Upper lobe of left lung (tissue), 6 donors: ENCODE data around the gene PSPN. TPM values are rescaled to one million over a fixed set of nuclear protein-coding genes. Genes with fewer than 3 reads are reported as not detected.

Experiments used
- ATAC-seq, 2 donors: fragments of 200-7000 bp; cut with Tn5 transposase; one replicate each; pipeline ENCODE4 v1.9.1; 2022; ENCODE audit warnings: mild to moderate bottlenecking in 2 of 2, moderate library complexity in 2 of 2; ENCODE audit not compliant: low FRiP score in 2 of 2
- DNase-seq, 2 donors: peaks; one replicate each; pipeline ENCODE4 v3.0.0-alpha.2; 2019 to 2020
- H3K27ac ChIP-seq, 4 donors: fragments of 200-600 bp; sonication (generic); one replicate each; pipeline ENCODE4 v1.5.1; 2016 to 2019
- H3K27me3 ChIP-seq, 4 donors: fragments of 200-600 bp; sonication (generic); one replicate each; pipeline ENCODE4 v1.5.1; 2017 to 2019
- H3K36me3 ChIP-seq, 4 donors: fragments of 200-600 bp; sonication (generic); one replicate each; pipeline ENCODE4 v1.5.1; 2016 to 2019
- H3K4me1 ChIP-seq, 4 donors: fragments of 200-600 bp; sonication (generic); one replicate each; pipeline ENCODE4 v1.5.1; 2018 to 2019
- H3K4me3 ChIP-seq, 4 donors: fragments of 200-600 bp; sonication (generic); one replicate each; pipeline ENCODE4 v1.5.1; 2017 to 2019; ENCODE audit warnings: mild to moderate bottlenecking in 2 of 4, moderate library complexity in 1 of 4
- H3K9me3 ChIP-seq, 4 donors: fragments of 200-600 bp; sonication (generic); one replicate each; pipeline ENCODE4 v1.5.1; 2018 to 2019
- EP300 ChIP-seq, 4 donors: sonication (generic); formaldehyde crosslinking; IDR thresholded peaks; one replicate each; pipeline ENCODE4 v1.5.1; 2017; ENCODE audit warnings: antibody characterized with exemption in 4 of 4, control low read depth in 2 of 4
- POLR2A ChIP-seq, 4 donors: fragments of 450-650 bp; IDR thresholded peaks; one replicate each; pipeline ENCODE4 v1.5.1; 2016 to 2017; ENCODE audit warnings: antibody characterized with exemption in 4 of 4, mild to moderate bottlenecking in 2 of 4
- POLR2AphosphoS5 ChIP-seq, 2 donors: sonication (generic); formaldehyde crosslinking; IDR thresholded peaks; one replicate each; pipeline ENCODE4 v1.5.1; 2017; ENCODE audit warnings: antibody characterized with exemption in 2 of 2
- WGBS, 2 donors: methylation state at CpG; one replicate each; pipeline ENCODE4 v1.1.5; 2017 to 2018; 5-methylcytosine and 5-hydroxymethylcytosine counted together
- total RNA-seq, 6 donors: library from RNA; depleted of rRNA in 4 of 6; stranded (reverse); fragments of >200 nt in 4 of 6; gene quantifications; one replicate each; pipeline versions ENCODE4 v1.1.0 to v1.2.1, GENCODE V29; 2016 to 2021
- TF ChIP-seq, protein P1 (sequence below), 6 experiments: fragments of 450-650 bp in 4 of 6; fragments of 200-600 bp in 2 of 6; sonication (generic) in 2 of 6; IDR thresholded peaks; one replicate each; pipeline ENCODE4 v1.5.1; 2016 to 2019; ENCODE audit warnings: antibody characterized with exemption in 6 of 6
- donor health status: DM: no; HTN: no; CAD: no; lungs with moderate emphysema.
- donor health status: DM: no; HTN: yes; CAD: no; lungs with severe emphysema.

Gene PSPN
- total RNA-seq, 6 donors from 2014 or later = 1.00 to 2.6 (median 1.5) TPM

DNA sequence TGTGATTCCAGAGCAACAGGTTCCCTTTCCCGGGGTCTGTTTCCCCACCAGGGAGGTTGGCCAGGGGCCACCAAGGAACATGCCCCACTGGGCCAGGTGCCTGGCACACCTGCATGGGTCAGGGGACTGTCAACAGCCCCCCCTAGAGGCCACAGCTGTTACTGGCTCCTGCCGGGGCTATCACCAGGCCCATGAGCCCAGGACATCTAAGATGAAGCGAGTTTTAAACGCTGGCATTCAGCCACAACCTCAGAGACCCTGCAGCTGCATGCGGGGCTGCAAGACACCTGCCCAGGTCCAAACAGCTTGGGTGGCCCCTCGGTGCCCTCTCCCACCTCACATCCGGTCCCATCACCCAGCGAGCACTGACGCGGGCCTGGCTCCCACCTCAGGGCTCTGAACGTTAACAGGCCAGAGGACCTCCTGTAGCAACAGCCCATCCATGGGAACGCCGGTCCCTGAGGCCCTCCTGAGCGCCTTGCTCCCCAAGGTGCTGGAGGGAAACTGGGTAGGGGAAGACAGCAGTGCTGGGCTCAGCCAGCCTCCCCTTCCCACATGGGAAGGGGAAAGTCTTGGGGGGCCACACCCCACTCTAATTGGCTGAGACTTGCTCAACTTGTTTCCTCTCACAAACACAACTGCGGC, 36.8 kb upstream of the PSPN start:
- no peak for TF ChIP-seq POLR2AphosphoS5 (IDR thresholded peaks at IDR 0.05)
- TF ChIP-seq POLR2A (IDR thresholded peaks at IDR 0.05) = no peak
- TF ChIP-seq, protein P1, sequence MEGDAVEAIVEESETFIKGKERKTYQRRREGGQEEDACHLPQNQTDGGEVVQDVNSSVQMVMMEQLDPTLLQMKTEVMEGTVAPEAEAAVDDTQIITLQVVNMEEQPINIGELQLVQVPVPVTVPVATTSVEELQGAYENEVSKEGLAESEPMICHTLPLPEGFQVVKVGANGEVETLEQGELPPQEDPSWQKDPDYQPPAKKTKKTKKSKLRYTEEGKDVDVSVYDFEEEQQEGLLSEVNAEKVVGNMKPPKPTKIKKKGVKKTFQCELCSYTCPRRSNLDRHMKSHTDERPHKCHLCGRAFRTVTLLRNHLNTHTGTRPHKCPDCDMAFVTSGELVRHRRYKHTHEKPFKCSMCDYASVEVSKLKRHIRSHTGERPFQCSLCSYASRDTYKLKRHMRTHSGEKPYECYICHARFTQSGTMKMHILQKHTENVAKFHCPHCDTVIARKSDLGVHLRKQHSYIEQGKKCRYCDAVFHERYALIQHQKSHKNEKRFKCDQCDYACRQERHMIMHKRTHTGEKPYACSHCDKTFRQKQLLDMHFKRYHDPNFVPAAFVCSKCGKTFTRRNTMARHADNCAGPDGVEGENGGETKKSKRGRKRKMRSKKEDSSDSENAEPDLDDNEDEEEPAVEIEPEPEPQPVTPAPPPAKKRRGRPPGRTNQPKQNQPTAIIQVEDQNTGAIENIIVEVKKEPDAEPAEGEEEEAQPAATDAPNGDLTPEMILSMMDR (IDR thresholded peaks at IDR 0.05) = peak in 5 of 6 experiments; percentile 25 to 58 (median 42)
- no peak for TF ChIP-seq EP300 (IDR thresholded peaks at IDR 0.05)
- peak; percentile 49 to 59 for ATAC-seq
- peaks cover 0 to 10% (median 4%) of the 10 kb centered on the region in 4 donors for H3K4me1 ChIP-seq
- 52 to 57% methylated on average over 6 to 15 of the region's 15 CpGs for WGBS, 2 donors
- no peaks in the 10 kb centered on the region for H3K27me3 ChIP-seq
- peak in 1 of 2 donors; percentile 35 for DNase-seq
- H3K36me3 ChIP-seq = peaks cover 32 to 42% (median 37%) of the 10 kb centered on the region in 4 donors
- H3K27ac ChIP-seq = peak overlapping the region in 1 of 4 donors; percentile 55
- no peak overlapping the region for H3K4me3 ChIP-seq
- H3K9me3 ChIP-seq = no peaks in the 10 kb centered on the region

DNA sequence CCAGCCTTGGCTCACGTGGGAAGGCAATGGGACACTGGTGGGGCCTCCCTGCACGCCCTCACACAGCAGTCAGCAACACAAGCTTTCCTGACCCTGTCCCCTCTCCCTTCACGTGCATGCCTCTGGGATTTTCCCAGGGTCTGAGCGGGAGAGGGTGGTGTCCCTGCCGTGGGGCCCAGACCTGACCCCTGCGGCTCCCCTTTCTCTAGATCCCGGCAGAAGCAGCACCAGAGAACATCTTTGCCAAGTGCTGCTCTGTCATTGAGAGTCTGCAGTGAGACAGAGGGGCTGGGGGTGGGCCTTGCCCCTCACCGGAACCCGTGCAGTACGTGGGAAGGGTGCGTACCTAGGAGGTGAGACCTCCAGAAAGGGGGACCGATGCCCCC, 36.3 kb upstream of the PSPN start:
- DNase-seq = no peak
- TF ChIP-seq POLR2A (IDR thresholded peaks at IDR 0.05) (no peak), POLR2AphosphoS5 (IDR thresholded peaks at IDR 0.05) (no peak), EP300 (IDR thresholded peaks at IDR 0.05) (no peak)
- TF ChIP-seq, protein P1 (IDR thresholded peaks at IDR 0.05) = no peak

DNA sequence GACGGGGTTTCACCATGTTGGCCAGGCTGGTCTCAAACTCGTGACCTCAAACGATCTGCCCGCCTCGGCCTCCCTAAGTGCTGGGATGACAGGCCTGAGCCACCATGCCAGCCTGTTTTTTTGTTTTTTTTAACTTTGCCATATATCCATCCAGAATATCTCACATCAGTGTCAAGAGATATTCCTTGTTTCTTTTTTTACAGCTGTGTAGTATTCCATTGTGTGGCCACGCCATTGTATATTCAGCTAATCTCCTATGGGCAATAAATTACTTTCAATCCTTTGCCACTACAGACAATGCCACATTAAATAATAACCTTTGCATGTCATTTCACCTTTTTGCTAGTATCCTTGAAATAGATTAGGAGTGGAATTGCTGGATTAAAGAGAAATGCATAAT, 33.6 kb upstream of the PSPN start:
- Histone ChIP-seq H3K36me3 (peaks cover 1 to 10% (median 4%) of the 10 kb centered on the region in 4 donors), H3K27me3 (no peaks in the 10 kb centered on the region), H3K9me3 (no peaks in the 10 kb centered on the region), H3K4me3 (no peak overlapping the region), H3K27ac (no peak overlapping the region), H3K4me1 (peaks cover 0 to 10% (median 4%) of the 10 kb centered on the region in 4 donors)
- TF ChIP-seq EP300 (IDR thresholded peaks at IDR 0.05) (no peak), POLR2A (IDR thresholded peaks at IDR 0.05) (no peak), POLR2AphosphoS5 (IDR thresholded peaks at IDR 0.05) (no peak)
- TF ChIP-seq, protein P1 (IDR thresholded peaks at IDR 0.05) = no peak
- WGBS, 2 donors = 93 to 98% methylated on average over 6 of the region's 6 CpGs
- ATAC-seq = no peak
- no peak for DNase-seq

More for the DNA sequence above, 36.3 kb upstream of the PSPN start:
- 81 to 87% methylated on average over 7 to 12 of the region's 12 CpGs for WGBS, 2 donors
- Histone ChIP-seq H3K4me1 (peaks cover 0 to 10% (median 4%) of the 10 kb centered on the region in 4 donors), H3K36me3 (peaks cover 27 to 37% (median 32%) of the 10 kb centered on the region in 4 donors), H3K4me3 (no peak overlapping the region), H3K27ac (no peak overlapping the region), H3K9me3 (no peaks in the 10 kb centered on the region), H3K27me3 (no peaks in the 10 kb centered on the region)
- peak in 1 of 2 donors; percentile 32 for ATAC-seq

DNA sequence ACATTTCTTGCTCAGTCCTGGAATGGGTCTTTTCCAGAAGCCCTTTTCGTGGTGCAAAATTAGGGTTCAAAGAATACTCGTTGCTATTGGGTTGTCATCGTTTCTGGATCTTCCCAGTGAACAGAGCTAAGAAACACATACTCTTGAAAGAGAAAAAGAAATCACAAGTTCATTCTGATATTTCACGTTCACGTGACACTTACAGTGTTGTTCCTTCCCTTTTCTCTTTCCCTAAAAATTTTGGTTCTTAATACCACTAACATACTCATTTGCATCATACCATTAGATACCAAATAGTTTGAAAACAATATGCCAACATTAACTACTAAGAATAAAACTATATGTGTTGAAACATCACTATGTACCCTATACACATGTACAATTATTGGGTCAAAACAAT, 30.7 kb upstream of the PSPN start:
- H3K27ac ChIP-seq = no peak overlapping the region
- no peak overlapping the region for H3K4me3 ChIP-seq
- no peak for TF ChIP-seq EP300 (IDR thresholded peaks at IDR 0.05)
- no peak for TF ChIP-seq POLR2A (IDR thresholded peaks at IDR 0.05)
- TF ChIP-seq, protein P1 (IDR thresholded peaks at IDR 0.05) = no peak
- H3K9me3 ChIP-seq = no peaks in the 10 kb centered on the region
- H3K4me1 ChIP-seq = no peaks in the 10 kb centered on the region
- DNase-seq (no peak), ATAC-seq (no peak)
- WGBS, 2 donors = 72 to 84% methylated on average over 5 of the region's 5 CpGs
- no peaks in the 10 kb centered on the region for H3K27me3 ChIP-seq
- H3K36me3 ChIP-seq = no peaks in the 10 kb centered on the region
